Body of pancreas (tissue), 4 donors: Measurements from ENCODE around the gene SORL1.

ENCODE experiments used
- POLR2A ChIP-seq, 3 donors: fragments of 450-650 bp; IDR thresholded peaks; one replicate each; pipeline ENCODE4 v1.6.1; 2016; ENCODE audit warnings: antibody characterized with exemption in 3 of 3, mild to moderate bottlenecking in 2 of 3
- TF ChIP-seq, protein P1 (sequence below), 7 experiments: fragments of 450-650 bp in 4 of 7; fragments of 200-600 bp in 3 of 7; sonication (generic) in 3 of 7; IDR thresholded peaks; one replicate each; pipeline ENCODE4 v1.5.1; 2016 to 2019; ENCODE audit warnings: antibody characterized with exemption in 7 of 7

DNA sequence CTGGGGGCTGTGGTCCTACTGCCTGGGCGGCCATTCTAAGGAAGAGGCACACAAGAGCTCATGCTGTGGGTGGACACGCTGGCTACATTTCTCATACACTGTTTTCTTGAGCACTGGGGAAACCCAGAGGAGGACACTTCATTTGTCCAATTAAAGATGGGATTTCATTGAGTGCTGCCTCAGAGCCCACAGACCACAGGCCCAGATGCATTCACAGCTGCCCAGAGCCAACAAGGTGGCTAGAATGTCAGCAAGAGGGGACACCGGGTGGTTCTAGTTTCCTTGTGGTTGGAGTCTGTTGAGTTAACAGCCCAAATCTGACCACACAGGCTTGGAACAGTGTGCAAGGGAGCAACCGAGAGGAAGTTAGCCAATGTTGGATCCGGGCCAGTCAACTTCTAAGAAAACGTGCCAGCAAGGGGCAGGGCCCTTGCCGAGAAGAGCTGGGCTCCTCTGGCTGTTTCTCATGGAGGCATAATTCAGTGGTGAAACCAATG lies 35.0 kb upstream of the SORL1 start:
- TF ChIP-seq, protein P1, sequence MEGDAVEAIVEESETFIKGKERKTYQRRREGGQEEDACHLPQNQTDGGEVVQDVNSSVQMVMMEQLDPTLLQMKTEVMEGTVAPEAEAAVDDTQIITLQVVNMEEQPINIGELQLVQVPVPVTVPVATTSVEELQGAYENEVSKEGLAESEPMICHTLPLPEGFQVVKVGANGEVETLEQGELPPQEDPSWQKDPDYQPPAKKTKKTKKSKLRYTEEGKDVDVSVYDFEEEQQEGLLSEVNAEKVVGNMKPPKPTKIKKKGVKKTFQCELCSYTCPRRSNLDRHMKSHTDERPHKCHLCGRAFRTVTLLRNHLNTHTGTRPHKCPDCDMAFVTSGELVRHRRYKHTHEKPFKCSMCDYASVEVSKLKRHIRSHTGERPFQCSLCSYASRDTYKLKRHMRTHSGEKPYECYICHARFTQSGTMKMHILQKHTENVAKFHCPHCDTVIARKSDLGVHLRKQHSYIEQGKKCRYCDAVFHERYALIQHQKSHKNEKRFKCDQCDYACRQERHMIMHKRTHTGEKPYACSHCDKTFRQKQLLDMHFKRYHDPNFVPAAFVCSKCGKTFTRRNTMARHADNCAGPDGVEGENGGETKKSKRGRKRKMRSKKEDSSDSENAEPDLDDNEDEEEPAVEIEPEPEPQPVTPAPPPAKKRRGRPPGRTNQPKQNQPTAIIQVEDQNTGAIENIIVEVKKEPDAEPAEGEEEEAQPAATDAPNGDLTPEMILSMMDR (IDR thresholded peaks at IDR 0.05): no peak
- peak in 1 of 3 donors; percentile 13 for TF ChIP-seq POLR2A (IDR thresholded peaks at IDR 0.05)
